Parathyroid adenoma (tissue), 2 donors: Measurements from ENCODE around the gene ELK3.
A peak's percentile ranks its signal among the peaks of the same experiment; 100 is the strongest.
"Not testable (repeated sequence)": the region's sequence is repeated elsewhere in the genome, so short reads cannot be mapped to it uniquely, and the experiment has no call there.

Experiments
- H2AFZ ChIP-seq: fragments of 300-600 bp; sonication (generic); one replicate; pipeline ENCODE4 v1.7.0; 2017; ENCODE audit warnings: antibody characterized with exemption, mild to moderate bottlenecking
- H3K27ac ChIP-seq: fragments of 300-600 bp; sonication (generic); one replicate; pipeline ENCODE4 v1.7.0; 2017
- H3K27me3 ChIP-seq: fragments of 300-600 bp; sonication (generic); one replicate; pipeline ENCODE4 v1.7.0; 2017; ENCODE audit warnings: low read length; ENCODE audit not compliant: control insufficient read depth, insufficient read depth
- H3K36me3 ChIP-seq: fragments of 300-600 bp; sonication (generic); one replicate; pipeline ENCODE4 v1.7.0; 2017; ENCODE audit warnings: low read length; ENCODE audit not compliant: control insufficient read depth, insufficient read depth
- H3K4me1 ChIP-seq: fragments of 300-600 bp; sonication (generic); one replicate; pipeline ENCODE4 v1.7.0; 2017; ENCODE audit warnings: control low read depth
- H3K4me2 ChIP-seq: fragments of 300-600 bp; sonication (generic); one replicate; pipeline ENCODE4 v1.7.0; 2017; ENCODE audit warnings: low read length
- H3K4me3 ChIP-seq: fragments of 300-600 bp; sonication (generic); one replicate; pipeline ENCODE4 v1.7.0; 2017; ENCODE audit warnings: low read depth, low read length
- H3K79me2 ChIP-seq: fragments of 300-600 bp; sonication (generic); one replicate; pipeline ENCODE4 v1.7.0; 2017; ENCODE audit warnings: control low read depth
- H3K9ac ChIP-seq: fragments of 300-600 bp; sonication (generic); one replicate; pipeline ENCODE4 v1.7.0; 2017; ENCODE audit warnings: mild to moderate bottlenecking
- H3K9me3 ChIP-seq: fragments of 300-600 bp; sonication (generic); one replicate; pipeline ENCODE4 v1.7.0; 2017; ENCODE audit warnings: low read length; ENCODE audit not compliant: control insufficient read depth
- CTCF ChIP-seq: fragments of 300-600 bp; sonication (generic); IDR thresholded peaks from one replicate; pipeline ENCODE4 v1.7.0; 2017; ENCODE audit warnings: antibody characterized with exemption, mild to moderate bottlenecking
- donor health status: primary hyperparathyroidism.

ELK3 gene

GRCh38 chr12:96314723-96315122, 120.5 kb downstream of the ELK3 start:
- Histone ChIP-seq H2AFZ (no peak overlapping the region), H3K9me3 (no peaks in the 10 kb centered on the region), H3K9ac (no peak overlapping the region), H3K4me2 (no peak overlapping the region), H3K36me3 (no peaks in the 10 kb centered on the region), H3K4me3 (no peak overlapping the region), H3K27ac (no peak overlapping the region), H3K27me3 (no peaks in the 10 kb centered on the region), H3K4me1 (no peaks in the 10 kb centered on the region), H3K79me2 (no peaks in the 10 kb centered on the region)
- TF ChIP-seq CTCF = no peak

- not testable (repeated sequence) for H3K9ac ChIP-seq, H3K27me3 ChIP-seq, H3K9me3 ChIP-seq, H3K36me3 ChIP-seq, H3K79me2 ChIP-seq, H3K4me1 ChIP-seq
- peak overlapping the region; percentile 78 for H2AFZ ChIP-seq
- peak overlapping the region; percentile 54 for H3K4me2 ChIP-seq
- H3K4me3 ChIP-seq = peak overlapping the region; percentile 24
- peak overlapping the region; percentile 88 for H3K27ac ChIP-seq
Observed at GRCh38 chr12:96315741-96316481, 121.7 kb downstream of the ELK3 start.

GRCh38 chr12:96317801-96318200, 123.6 kb downstream of the ELK3 start:
- not testable (repeated sequence) for H3K4me3 ChIP-seq, H3K27ac ChIP-seq, H2AFZ ChIP-seq, H3K27me3 ChIP-seq, H3K9me3 ChIP-seq, H3K79me2 ChIP-seq, H3K36me3 ChIP-seq, H3K4me1 ChIP-seq, H3K9ac ChIP-seq, H3K4me2 ChIP-seq
